NOMO-1 (cell line): ENCODE results near the gene SPNS2.

Experiments used
- DNase-seq, 2 experiments: peaks; one replicate each; lab custom pipeline; 2025; ENCODE audit not compliant: unreplicated experiment in 2 of 2; lab: John Stamatoyannopoulos, UW

SPNS2 gene

GRCh38 chr17:4498461-4499397, at the start of gene SPNS2:
Gene SPNS2 (plus strand): TSS chr17:4498881. CDS start chr17:4499048, 167 bp downstream.
- DNase-seq, result peak; percentile 53 to 65

- no peak for DNase-seq
Observed at GRCh38 chr17:4449736-4450135, 48.9 kb upstream of the SPNS2 start.

GRCh38 chr17:4450710-4451316, 47.9 kb upstream of the SPNS2 start:
- DNase-seq, result no peak

- no peak for DNase-seq
Observed at GRCh38 chr17:4453812-4454591, 44.7 kb upstream of the SPNS2 start.

- no peak for DNase-seq
Observed at GRCh38 chr17:4460661-4461060, 38.0 kb upstream of the SPNS2 start.

- no peak for DNase-seq
Observed at GRCh38 chr17:4463818-4464476, 34.7 kb upstream of the SPNS2 start.

GRCh38 chr17:4465786-4466185, 32.9 kb upstream of the SPNS2 start:
- no peak for DNase-seq

- DNase-seq, result no peak
Observed at GRCh38 chr17:4467287-4467686, 31.4 kb upstream of the SPNS2 start.

GRCh38 chr17:4469552-4469951, 29.1 kb upstream of the SPNS2 start:
- no peak for DNase-seq

GRCh38 chr17:4472286-4472685, 26.4 kb upstream of the SPNS2 start:
- DNase-seq, result no peak

- DNase-seq, result no peak
Observed at GRCh38 chr17:4474093-4474492, 24.6 kb upstream of the SPNS2 start.

GRCh38 chr17:4475001-4475400, 23.7 kb upstream of the SPNS2 start:
- no peak for DNase-seq

GRCh38 chr17:4475463-4475862, 23.2 kb upstream of the SPNS2 start:
- no peak for DNase-seq

GRCh38 chr17:4476017-4476416, 22.7 kb upstream of the SPNS2 start:
- DNase-seq, result no peak

GRCh38 chr17:4476511-4477070, 22.1 kb upstream of the SPNS2 start:
- no peak for DNase-seq

GRCh38 chr17:4477255-4477791, 21.4 kb upstream of the SPNS2 start:
- DNase-seq, result no peak

- DNase-seq, result no peak
Observed at GRCh38 chr17:4478318-4478830, 20.3 kb upstream of the SPNS2 start.

- no peak for DNase-seq
Observed at GRCh38 chr17:4479340-4479981, 19.2 kb upstream of the SPNS2 start.

- no peak for DNase-seq
Observed at GRCh38 chr17:4479982-4480751, 18.5 kb upstream of the SPNS2 start.
